K562 (cell line): ENCODE data around the gene TUBA8. TPM values are rescaled to one million over a fixed set of nuclear protein-coding genes. Genes with fewer than 3 reads are reported as not detected.

Experiments used
- ATAC-seq: fragments of 200-7000 bp; cut with Tn5 transposase; 3 replicates; pipeline ENCODE4 v1.9.1; 2020; ENCODE audit warnings: moderate library complexity
- BruUV-seq: library from RNA; stranded (reverse); fragments of 400-500 nt; replicated peaks from 2 replicates; lab custom pipeline; 2021; lab: Mats Ljungman, UMichigan
- CTCF ChIA-PET: fragments of 300-600 bp; formaldehyde crosslinking; extraction: SDS; loops from one replicate; lab custom pipeline; 2021; ENCODE audit warnings: low intra/inter-chr PET ratio; lab: Yijun Ruan, JAX
- POLR2A ChIA-PET: fragments of 300-600, 350-650 bp; sonication (Branson Sonifier 250); formaldehyde crosslinking; extraction: SDS; loops from one replicate; lab custom pipeline; 2021; ENCODE audit warnings: antibody characterized with exemption, inconsistent platforms; lab: Yijun Ruan, JAX
- DNase-seq, 4 experiments: peaks; one replicate each; pipeline versions ENCODE4 v3.0.0 to v3.0.0-alpha.2; 2011 to 2018; ENCODE audit warnings: low spot score in 3 of 4, mixed read lengths in 3 of 4; ENCODE audit errors: extremely low read depth in 1 of 4
- FAIRE-seq: peaks from 2 replicates; lab custom pipeline; 2011; peaks lifted over from hg19 to GRCh38; lab: Jason Lieb, UNC
- H2AFZ ChIP-seq: 2 replicates; pipeline ENCODE4 v1.6.0; 2011; ENCODE audit warnings: low read depth, low read length, control low read depth, inconsistent platforms
- H3K27ac ChIP-seq: fragments of 200-600 bp; 3 replicates; pipeline ENCODE4 v1.8.0; 2011; ENCODE audit warnings: low read depth, mild to moderate bottlenecking, control low read depth, inconsistent platforms, low read length, moderate library complexity, mixed read lengths; ENCODE audit errors: extremely low read depth
- H3K27me3 ChIP-seq, 2 experiments: fragments of 300-600 bp in 1 of 2; 2 replicates in 1 of 2; 3 replicates in 1 of 2; pipeline versions ENCODE4 v1.6.0 to v1.8.0; 2011; ENCODE audit warnings: inconsistent platforms in 2 of 2, low read length in 2 of 2, mild to moderate bottlenecking in 1 of 2, mixed read lengths in 1 of 2, moderate library complexity in 1 of 2; ENCODE audit not compliant: control insufficient read depth in 2 of 2, insufficient read depth in 2 of 2
- H3K36me3 ChIP-seq: fragments of 300-600 bp; 3 replicates; pipeline ENCODE4 v1.8.0; 2011; ENCODE audit warnings: mild to moderate bottlenecking, low read length, inconsistent platforms; ENCODE audit not compliant: control insufficient read depth, insufficient read depth
- H3K4me1 ChIP-seq, 2 experiments: fragments of 200-600 bp in 1 of 2; replicated peaks in 1 of 2; 2 replicates in 1 of 2; 3 replicates in 1 of 2; pipeline versions ENCODE4 v1.5.1 to v1.8.0; 2011; ENCODE audit warnings: inconsistent platforms in 2 of 2, low read length in 2 of 2, mild to moderate bottlenecking in 1 of 2, mixed read lengths in 1 of 2, moderate library complexity in 1 of 2; ENCODE audit not compliant: control insufficient read depth in 2 of 2, insufficient read depth in 2 of 2
- H3K4me2 ChIP-seq: 2 replicates; pipeline ENCODE4 v1.6.1; 2011; ENCODE audit warnings: low read length, control low read depth, inconsistent platforms, mixed read lengths; ENCODE audit not compliant: insufficient read depth
- H3K4me3 ChIP-seq: fragments of 200-600 bp; sonication (generic), shearing (Covaris generic); 2 replicates; pipeline ENCODE4 v1.5.1; 2016; ENCODE audit warnings: control low read depth, inconsistent platforms
- H3K79me2 ChIP-seq: fragments of 200-600 bp; 3 replicates; pipeline ENCODE4 v1.8.0; 2011; ENCODE audit warnings: low read length, inconsistent platforms; ENCODE audit not compliant: control insufficient read depth, insufficient read depth
- H3K9ac ChIP-seq, 2 experiments: 2 replicates each; pipeline versions ENCODE4 v1.6.0 to v1.6.1; 2011; ENCODE audit warnings: low read depth in 2 of 2, low read length in 2 of 2, control low read depth in 1 of 2, inconsistent platforms in 1 of 2, mild to moderate bottlenecking in 1 of 2, mixed read lengths in 1 of 2; ENCODE audit not compliant: insufficient read depth in 1 of 2
- H3K9me1 ChIP-seq: one replicate; pipeline ENCODE4 v1.6.0; 2011; ENCODE audit warnings: inconsistent platforms, mild to moderate bottlenecking, low read length, moderate library complexity; ENCODE audit not compliant: control insufficient read depth, insufficient read depth
- H3K9me3 ChIP-seq: replicated peaks from 2 replicates; pipeline ENCODE4 v1.5.1; 2011; ENCODE audit warnings: low read depth, low read length, inconsistent platforms; ENCODE audit not compliant: control insufficient read depth, insufficient read depth
- H4K20me1 ChIP-seq: replicated peaks from 2 replicates; pipeline ENCODE4 v1.6.1; 2011; ENCODE audit warnings: low read length, inconsistent platforms, mixed read lengths; ENCODE audit not compliant: control insufficient read depth, insufficient read depth
- ARID2 ChIP-seq: fragments of 450-650 bp; IDR thresholded peaks from 2 replicates; pipeline ENCODE4 v1.6.1; 2017; ENCODE audit warnings: antibody characterized with exemption, mild to moderate bottlenecking
- DPF2 ChIP-seq: fragments of 450-650 bp; IDR thresholded peaks from 2 replicates; pipeline ENCODE4 v1.6.1; 2016
- EWSR1 ChIP-seq: fragments of 450-650 bp; IDR thresholded peaks from 2 replicates; pipeline ENCODE4 v1.6.1; 2018; ENCODE audit warnings: borderline replicate concordance, mild to moderate bottlenecking, low read depth, moderate library complexity; ENCODE audit not compliant: partially characterized antibody
- MGA ChIP-seq: fragments of 450-650 bp; IDR thresholded peaks from 2 replicates; pipeline ENCODE4 v1.6.1; 2016; ENCODE audit warnings: mild to moderate bottlenecking, moderate library complexity
- SMAD3 ChIP-seq: fragments of 450-650 bp; formaldehyde crosslinking; conservative IDR thresholded peaks from 2 replicates; pipeline ENCODE4 v1.4.0; 2020; ENCODE audit warnings: mild to moderate bottlenecking
- TCF7L2 ChIP-seq: fragments of 150-350 bp; IDR thresholded peaks from 2 replicates; pipeline ENCODE4 v1.6.1; 2016; ENCODE audit warnings: low read depth, mild to moderate bottlenecking, low read length, moderate library complexity
- ZBTB12 ChIP-seq: fragments of 250-450 bp; sonication (Bioruptor Pico); IDR thresholded peaks from 2 replicates; pipeline ENCODE4 v1.4.0; 2020
- ZNF174 ChIP-seq: fragments of 250-450 bp; sonication (Bioruptor Pico); IDR thresholded peaks from 2 replicates; pipeline ENCODE4 v1.4.0; 2020; ENCODE audit warnings: mild to moderate bottlenecking
- WGBS: fragments of 100-300 bp; shearing (Covaris generic); methylation state at CpG from one replicate; pipeline ENCODE4 v1.1.6; 2016; ENCODE audit warnings: low coverage, mixed read lengths; ENCODE audit not compliant: insufficient coverage; ENCODE audit errors: missing lambda C conversion rate; 5-methylcytosine and 5-hydroxymethylcytosine counted together
- in situ Hi-C: fragments of 300-500 bp; cut with MboI; formaldehyde crosslinking; loops from 4 replicates; pipeline ENCODE4 v1.15.0; 2018; ENCODE audit warnings: inconsistent platforms, mixed read lengths
- intact Hi-C: fragments of 100-400 bp; cut with micrococcal nuclease; formaldehyde crosslinking; loops from 2 replicates; pipeline ENCODE4 v1.14.2; 2022
- polyA plus RNA-seq, 8 experiments: library from polyadenylated mRNA; depleted of rRNA in 4 of 8; stranded (reverse) in 5 of 8; unstranded in 3 of 8; fragments of >200 nt; fragmentation: Nextera tagmentation in 2 of 8; fragmentation: Illumina TruSeq in 1 of 8; extraction: Ambion mirVana in 2 of 8; extraction: Trizol in 1 of 8; gene quantifications; 2 replicates each; pipeline versions ENCODE4 v1.2.1 to v1.2.3, GENCODE V29; 2011 to 2014; ENCODE audit warnings: inconsistent platforms in 1 of 8, missing spikeins in 1 of 8
- total RNA-seq, 7 experiments: library from RNA; depleted of rRNA in 6 of 7; stranded (reverse); fragments of >200 nt in 6 of 7; fragmentation: Illumina TruSeq in 2 of 7; extraction: Trizol in 2 of 7; gene quantifications; 2 replicates each; pipeline versions ENCODE4 v1.2.1 to v1.2.3, GENCODE V29; 2011 to 2021; ENCODE audit warnings: low replicate concordance in 1 of 7

Gene TUBA8
- total and polyA plus RNA-seq, 9 of the 15 experiments (the other 6 are each of a cell fraction or from before 2014, with no cell fraction given): 0.07 to 1.1 (median 0.65) TPM

- in situ Hi-C loops (loop anchor here (5.0 to 10.0 kb wide), 2 partner anchors 241 to 519 kb away; no protein-coding TSS in a partner anchor), intact Hi-C loops (no loop called here)
- Histone ChIP-seq H3K9me3 (no peaks in the 10 kb centered on the region), H3K4me3 (no peak overlapping the region), H3K27ac (no peak overlapping the region), H3K79me2 (peaks cover 13% of the 10 kb centered on the region), H3K27me3 (peaks cover 6 to 21% of the 10 kb centered on the region in 2 experiments; a peak in 3 of 5 replicates), H3K4me2 (no peak overlapping the region), H2AFZ (no peak overlapping the region), H3K9ac (no peak overlapping the region), H3K36me3 (no peaks in the 10 kb centered on the region), H3K9me1 (no peaks in the 10 kb centered on the region), H3K4me1 (peaks cover 8 to 14% of the 10 kb centered on the region in 2 experiments; a peak in 4 of 5 replicates), H4K20me1 (peaks cover 4% of the 10 kb centered on the region; the same call in 1 of the 2 replicates)
- BruUV-seq: no TSS peak
- ChIA-PET POLR2A (no interaction called here), CTCF (interaction anchor here (4.6 kb wide), 1 partner anchor 242 kb away, joined by 82 read pairs; no protein-coding TSS in a partner anchor)
- ATAC-seq: no peak
- 3% methylated on average over 2 of the region's 2 CpGs for WGBS
- no peak for FAIRE-seq
- no peak for DNase-seq
- TF ChIP-seq MGA (no peak), EWSR1 (no peak), DPF2 (no peak), ZNF174 (no peak), SMAD3 (CRISPR knock-in tag) (no peak), ZBTB12 (CRISPR knock-in tag) (no peak), TCF7L2 (no peak), ARID2 (no peak)
These were observed 37.1 kb upstream of the TUBA8 start for GRCh38 chr22:18073467-18073866.
